Parathyroid adenoma (tissue), 2 donors: ENCODE results near the gene KIAA0753.

ENCODE experiments used
- H2AFZ ChIP-seq: fragments of 300-600 bp; sonication (generic); one replicate; pipeline ENCODE4 v1.7.0; 2017; ENCODE audit warnings: antibody characterized with exemption, mild to moderate bottlenecking
- H3K27ac ChIP-seq: fragments of 300-600 bp; sonication (generic); one replicate; pipeline ENCODE4 v1.7.0; 2017
- H3K27me3 ChIP-seq: fragments of 300-600 bp; sonication (generic); one replicate; pipeline ENCODE4 v1.7.0; 2017; ENCODE audit warnings: low read length; ENCODE audit not compliant: control insufficient read depth, insufficient read depth
- H3K36me3 ChIP-seq: fragments of 300-600 bp; sonication (generic); one replicate; pipeline ENCODE4 v1.7.0; 2017; ENCODE audit warnings: low read length; ENCODE audit not compliant: control insufficient read depth, insufficient read depth
- H3K4me1 ChIP-seq: fragments of 300-600 bp; sonication (generic); one replicate; pipeline ENCODE4 v1.7.0; 2017; ENCODE audit warnings: control low read depth
- H3K4me2 ChIP-seq: fragments of 300-600 bp; sonication (generic); one replicate; pipeline ENCODE4 v1.7.0; 2017; ENCODE audit warnings: low read length
- H3K4me3 ChIP-seq: fragments of 300-600 bp; sonication (generic); one replicate; pipeline ENCODE4 v1.7.0; 2017; ENCODE audit warnings: low read depth, low read length
- H3K79me2 ChIP-seq: fragments of 300-600 bp; sonication (generic); one replicate; pipeline ENCODE4 v1.7.0; 2017; ENCODE audit warnings: control low read depth
- H3K9ac ChIP-seq: fragments of 300-600 bp; sonication (generic); one replicate; pipeline ENCODE4 v1.7.0; 2017; ENCODE audit warnings: mild to moderate bottlenecking
- H3K9me3 ChIP-seq: fragments of 300-600 bp; sonication (generic); one replicate; pipeline ENCODE4 v1.7.0; 2017; ENCODE audit warnings: low read length; ENCODE audit not compliant: control insufficient read depth
- CTCF ChIP-seq: fragments of 300-600 bp; sonication (generic); IDR thresholded peaks from one replicate; pipeline ENCODE4 v1.7.0; 2017; ENCODE audit warnings: antibody characterized with exemption, mild to moderate bottlenecking
- donor health status: primary hyperparathyroidism.

KIAA0753 gene

GRCh38 chr17:6626616-6627015 is 13.9 kb downstream of the KIAA0753 start:
- Histone ChIP-seq H3K27ac (no peak overlapping the region), H3K4me2 (no peak overlapping the region), H3K4me3 (no peak overlapping the region), H3K27me3 (no peaks in the 10 kb centered on the region), H3K79me2 (peaks cover 18% of the 10 kb centered on the region), H2AFZ (no peak overlapping the region), H3K9ac (no peak overlapping the region), H3K9me3 (no peaks in the 10 kb centered on the region), H3K36me3 (no peaks in the 10 kb centered on the region), H3K4me1 (no peaks in the 10 kb centered on the region)
- no peak for TF ChIP-seq CTCF

- Histone ChIP-seq H2AFZ (no peak overlapping the region), H3K4me1 (no peaks in the 10 kb centered on the region), H3K4me3 (no peak overlapping the region), H3K9ac (no peak overlapping the region), H3K4me2 (no peak overlapping the region), H3K27ac (no peak overlapping the region), H3K9me3 (no peaks in the 10 kb centered on the region), H3K27me3 (no peaks in the 10 kb centered on the region), H3K36me3 (no peaks in the 10 kb centered on the region), H3K79me2 (peaks cover 10% of the 10 kb centered on the region)
- no peak for TF ChIP-seq CTCF
Measured at GRCh38 chr17:6623941-6624340, 16.6 kb downstream of the KIAA0753 start.

GRCh38 chr17:6611231-6611630 is 29.3 kb downstream of the KIAA0753 start:
- Histone ChIP-seq H3K4me2 (no peak overlapping the region), H3K27me3 (no peaks in the 10 kb centered on the region), H3K79me2 (no peaks in the 10 kb centered on the region), H2AFZ (no peak overlapping the region), H3K9me3 (no peaks in the 10 kb centered on the region), H3K36me3 (no peaks in the 10 kb centered on the region), H3K9ac (no peak overlapping the region), H3K4me3 (no peak overlapping the region), H3K27ac (no peak overlapping the region), H3K4me1 (no peaks in the 10 kb centered on the region)
- TF ChIP-seq CTCF: no peak

- Histone ChIP-seq H3K9me3 (no peaks in the 10 kb centered on the region), H3K4me2 (no peak overlapping the region), H3K9ac (no peak overlapping the region), H3K4me3 (no peak overlapping the region), H2AFZ (no peak overlapping the region), H3K27ac (no peak overlapping the region), H3K4me1 (no peaks in the 10 kb centered on the region), H3K27me3 (no peaks in the 10 kb centered on the region), H3K79me2 (no peaks in the 10 kb centered on the region), H3K36me3 (no peaks in the 10 kb centered on the region)
- no peak for TF ChIP-seq CTCF
Measured at GRCh38 chr17:6610011-6610410, 30.5 kb downstream of the KIAA0753 start.

- TF ChIP-seq CTCF: no peak
- no peaks in the 10 kb centered on the region for H3K9me3 ChIP-seq
- no peaks in the 10 kb centered on the region for H3K27me3 ChIP-seq
- H3K4me3 ChIP-seq: no peak overlapping the region
- H3K4me1 ChIP-seq: no peaks in the 10 kb centered on the region
- no peaks in the 10 kb centered on the region for H3K79me2 ChIP-seq
- H3K36me3 ChIP-seq: no peaks in the 10 kb centered on the region
- H3K27ac ChIP-seq: no peak overlapping the region
- no peak overlapping the region for H3K4me2 ChIP-seq
- no peak overlapping the region for H3K9ac ChIP-seq
- no peak overlapping the region for H2AFZ ChIP-seq
Measured at GRCh38 chr17:6608321-6608720, 32.2 kb downstream of the KIAA0753 start.
